Body of pancreas (tissue), 4 donors: ENCODE results near the gene PHACTR3.

Experiments
- POLR2A ChIP-seq, 3 donors: fragments of 450-650 bp; IDR thresholded peaks; one replicate each; pipeline ENCODE4 v1.6.1; 2016; ENCODE audit warnings: antibody characterized with exemption in 3 of 3, mild to moderate bottlenecking in 2 of 3
- TF ChIP-seq, protein P1 (sequence below), 7 experiments: fragments of 450-650 bp in 4 of 7; fragments of 200-600 bp in 3 of 7; sonication (generic) in 3 of 7; IDR thresholded peaks; one replicate each; pipeline ENCODE4 v1.5.1; 2016 to 2019; ENCODE audit warnings: antibody characterized with exemption in 7 of 7

DNA sequence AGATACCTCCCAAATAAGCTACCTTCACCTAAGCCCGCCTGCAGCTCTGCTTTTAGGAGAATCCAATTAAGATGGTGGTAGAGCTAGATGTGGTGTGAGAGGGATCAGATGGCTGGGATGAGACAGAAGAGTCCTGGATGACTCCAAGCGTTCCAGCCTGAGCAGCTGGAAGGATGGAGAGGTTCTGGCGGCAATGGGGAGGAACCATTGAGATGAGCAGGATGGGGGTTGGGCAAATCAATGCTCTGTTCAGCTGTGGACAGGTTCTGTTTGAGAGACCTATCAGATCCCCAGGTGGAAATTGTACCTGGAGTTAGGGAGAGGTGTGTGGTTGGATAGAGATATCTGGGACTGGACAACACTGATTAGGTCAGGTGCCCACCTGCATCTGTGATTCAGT, 23.0 kb downstream of the PHACTR3 start:
- TF ChIP-seq, protein P1, sequence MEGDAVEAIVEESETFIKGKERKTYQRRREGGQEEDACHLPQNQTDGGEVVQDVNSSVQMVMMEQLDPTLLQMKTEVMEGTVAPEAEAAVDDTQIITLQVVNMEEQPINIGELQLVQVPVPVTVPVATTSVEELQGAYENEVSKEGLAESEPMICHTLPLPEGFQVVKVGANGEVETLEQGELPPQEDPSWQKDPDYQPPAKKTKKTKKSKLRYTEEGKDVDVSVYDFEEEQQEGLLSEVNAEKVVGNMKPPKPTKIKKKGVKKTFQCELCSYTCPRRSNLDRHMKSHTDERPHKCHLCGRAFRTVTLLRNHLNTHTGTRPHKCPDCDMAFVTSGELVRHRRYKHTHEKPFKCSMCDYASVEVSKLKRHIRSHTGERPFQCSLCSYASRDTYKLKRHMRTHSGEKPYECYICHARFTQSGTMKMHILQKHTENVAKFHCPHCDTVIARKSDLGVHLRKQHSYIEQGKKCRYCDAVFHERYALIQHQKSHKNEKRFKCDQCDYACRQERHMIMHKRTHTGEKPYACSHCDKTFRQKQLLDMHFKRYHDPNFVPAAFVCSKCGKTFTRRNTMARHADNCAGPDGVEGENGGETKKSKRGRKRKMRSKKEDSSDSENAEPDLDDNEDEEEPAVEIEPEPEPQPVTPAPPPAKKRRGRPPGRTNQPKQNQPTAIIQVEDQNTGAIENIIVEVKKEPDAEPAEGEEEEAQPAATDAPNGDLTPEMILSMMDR (IDR thresholded peaks at IDR 0.05) = no peak
- TF ChIP-seq POLR2A (IDR thresholded peaks at IDR 0.05) = no peak
